Activated CD8-positive, alpha-beta T cell treated with anti-CD3 and anti-CD28 coated beads, Interleukin-2, amount 10 ng/mL, durations not matched to agents 7 days and 5 days (primary cell): Measurements from ENCODE around the gene GOLGA3. TPM values are rescaled to one million over a fixed set of nuclear protein-coding genes. Genes with fewer than 3 reads are reported as not detected.
"Not testable (repeated sequence)": the region's sequence is repeated elsewhere in the genome, so short reads cannot be mapped to it uniquely, and the experiment has no call there.

Experiments
- ATAC-seq: fragments of 150-1000 bp; cut with Tn5 transposase; one replicate; pipeline ENCODE4 v1.10.0; 2021; ENCODE audit warnings: moderate library complexity
- CTCF ChIA-PET: fragments of 350-600 bp; sonication (Branson Sonifier 250); formaldehyde crosslinking; loops from one replicate; lab custom pipeline; 2021; ENCODE audit warnings: antibody characterized with exemption; lab: Charles Lee
- POLR2A ChIA-PET: fragments of 350-600 bp; sonication (Branson Sonifier 250); formaldehyde crosslinking; loops from one replicate; lab custom pipeline; 2021; ENCODE audit warnings: antibody characterized with exemption; lab: Charles Lee
- DNase-seq: peaks from one replicate; pipeline ENCODE4 v3.0.0-alpha.2; 2020
- H3K27ac Mint-ChIP-seq: one replicate; pipeline ENCODE4 v1.8.0; 2021; ENCODE audit warnings: mild to moderate bottlenecking, mixed read lengths
- H3K27me3 Mint-ChIP-seq: one replicate; pipeline ENCODE4 v1.8.0; 2021; ENCODE audit warnings: low read depth, mixed read lengths
- H3K36me3 Mint-ChIP-seq: one replicate; pipeline ENCODE4 v1.8.0; 2021; ENCODE audit warnings: low read depth, mixed read lengths
- H3K4me1 Mint-ChIP-seq: one replicate; pipeline ENCODE4 v1.8.0; 2021; ENCODE audit warnings: low read depth, mixed read lengths
- H3K4me3 Mint-ChIP-seq: one replicate; pipeline ENCODE4 v1.8.0; 2021; ENCODE audit warnings: mild to moderate bottlenecking, mixed read lengths
- H3K9me3 Mint-ChIP-seq: one replicate; pipeline ENCODE4 v1.8.0; 2022; ENCODE audit warnings: mixed read lengths; ENCODE audit not compliant: insufficient read depth
- total RNA-seq, 2 experiments: library from RNA; stranded (reverse); gene quantifications; one replicate each; pipeline ENCODE4 v1.2.3, GENCODE V29; 2021

GOLGA3 gene
- total RNA-seq, 2 experiments from 2014 or later: 63.7 to 69.3 TPM

DNA sequence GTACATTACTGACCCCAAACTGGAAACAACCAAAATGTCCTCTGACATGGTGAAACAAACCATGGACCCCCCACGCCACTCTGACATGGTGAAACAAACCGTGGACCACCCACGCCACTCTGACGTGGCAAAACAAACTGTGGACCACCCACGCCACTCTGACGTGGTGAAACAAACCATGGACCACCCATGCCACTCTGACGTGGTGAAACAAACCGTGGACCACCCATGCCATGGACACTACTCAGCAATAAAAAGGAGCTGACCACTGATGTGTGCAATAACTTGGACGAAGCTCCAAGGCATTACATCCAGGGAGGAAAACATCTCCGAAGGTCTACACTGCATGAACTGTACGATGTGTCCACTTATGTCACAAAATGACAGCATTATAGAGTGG is 3.1 kb upstream of the GOLGA3 start:
- Mint-ChIP-seq H3K36me3 (peaks cover 63% of the 10 kb centered on the region), H3K9me3 (no peaks in the 10 kb centered on the region), H3K4me1 (peaks cover 61% of the 10 kb centered on the region), H3K27me3 (no peaks in the 10 kb centered on the region), H3K4me3 (no peak overlapping the region), H3K27ac (no peak overlapping the region)
- ATAC-seq (no peak), DNase-seq (no peak)
- POLR2A ChIA-PET: no interaction called here
- CTCF ChIA-PET: interaction anchor here (1.5 kb wide), 1 partner anchor 73 kb away, joined by 5 read pairs; no protein-coding TSS in a partner anchor

DNA sequence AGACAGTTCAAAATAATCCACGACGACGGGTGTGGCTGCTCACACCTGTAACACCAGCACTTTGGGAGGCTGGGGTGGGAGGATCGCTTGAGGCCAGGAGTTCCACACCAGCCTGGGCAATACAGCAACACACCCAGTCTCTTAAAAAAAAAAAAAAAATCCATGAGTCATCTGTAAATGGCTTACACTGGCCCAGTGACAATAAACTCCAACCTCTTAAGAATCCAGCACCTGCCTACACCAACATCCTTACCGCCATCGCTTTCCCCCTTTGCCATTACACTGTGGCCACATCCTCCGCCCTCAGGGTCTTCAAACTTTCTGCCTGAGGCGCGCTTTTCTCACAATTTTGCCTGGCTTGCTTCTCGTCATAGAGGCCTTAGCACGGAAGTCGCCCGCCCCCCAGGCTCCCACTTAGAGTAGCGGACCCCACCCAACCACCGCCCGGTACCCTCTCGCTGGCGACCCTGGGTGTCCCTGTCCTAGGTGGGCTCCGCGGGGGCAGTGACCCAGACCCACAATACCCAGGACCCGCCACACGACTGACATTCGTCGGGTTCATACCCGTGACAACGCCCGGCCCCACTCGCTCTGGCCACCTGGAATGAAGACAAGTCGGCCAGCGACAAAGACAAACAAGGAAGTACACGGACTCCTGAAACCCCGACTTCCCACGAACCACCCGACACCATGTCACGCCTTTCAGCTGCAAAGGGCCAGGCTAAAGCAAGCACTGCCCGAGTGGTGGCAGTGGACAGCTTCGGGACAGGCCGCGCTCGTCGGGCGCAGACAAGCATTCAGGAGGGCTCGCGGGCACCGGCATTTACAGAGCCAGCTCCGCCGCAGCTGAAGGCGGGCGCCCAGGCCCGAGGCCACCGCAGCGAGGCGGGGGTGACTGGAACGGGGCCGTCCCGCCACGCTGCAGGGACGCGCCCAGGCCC is 636 bp downstream of the GOLGA3 start:
- peak; percentile 56 for DNase-seq
- ATAC-seq: peak; percentile 36
- H3K4me1 Mint-ChIP-seq: peaks cover 51% of the 10 kb centered on the region
- no peaks in the 10 kb centered on the region for H3K9me3 Mint-ChIP-seq
- H3K4me3 Mint-ChIP-seq: peak overlapping the region; percentile 89
- peak overlapping the region; percentile 96 for H3K27ac Mint-ChIP-seq
- H3K36me3 Mint-ChIP-seq: peaks cover 64% of the 10 kb centered on the region
- CTCF ChIA-PET: interaction anchor here (1.3 to 2.2 kb wide), 3 partner anchors 15 to 76 kb away, joined by 4 to 15 read pairs (median 7); no protein-coding TSS in a partner anchor
- POLR2A ChIA-PET: interaction anchor here (0.6 to 1.3 kb wide), 5 partner anchors 47 to 120 kb away, joined by 3 to 7 read pairs (median 3); partner anchors contain the start of genes ANKLE2 and CHFR
- H3K27me3 Mint-ChIP-seq: no peaks in the 10 kb centered on the region

- no peaks in the 10 kb centered on the region for H3K9me3 Mint-ChIP-seq
- peak overlapping the region; percentile 12 for H3K4me3 Mint-ChIP-seq
- ChIA-PET CTCF (no interaction called here), POLR2A (no interaction called here)
- H3K4me1 Mint-ChIP-seq: peaks cover 52% of the 10 kb centered on the region
- H3K36me3 Mint-ChIP-seq: peaks cover 55% of the 10 kb centered on the region
- ATAC-seq (no peak), DNase-seq (no peak)
- no peak overlapping the region for H3K27ac Mint-ChIP-seq
- H3K27me3 Mint-ChIP-seq: no peaks in the 10 kb centered on the region
These were observed 2.8 kb downstream of the GOLGA3 start for GRCh38 chr12:132825861-132826260.

GRCh38 chr12:132825089-132825488 is 3.6 kb downstream of the GOLGA3 start:
- Mint-ChIP-seq H3K36me3 (peaks cover 60% of the 10 kb centered on the region), H3K27me3 (no peaks in the 10 kb centered on the region), H3K4me1 (peaks cover 52% of the 10 kb centered on the region), H3K27ac (no peak overlapping the region), H3K9me3 (no peaks in the 10 kb centered on the region), H3K4me3 (no peak overlapping the region)
- ChIA-PET POLR2A (no interaction called here), CTCF (no interaction called here)
- ATAC-seq (no peak), DNase-seq (no peak)

DNA sequence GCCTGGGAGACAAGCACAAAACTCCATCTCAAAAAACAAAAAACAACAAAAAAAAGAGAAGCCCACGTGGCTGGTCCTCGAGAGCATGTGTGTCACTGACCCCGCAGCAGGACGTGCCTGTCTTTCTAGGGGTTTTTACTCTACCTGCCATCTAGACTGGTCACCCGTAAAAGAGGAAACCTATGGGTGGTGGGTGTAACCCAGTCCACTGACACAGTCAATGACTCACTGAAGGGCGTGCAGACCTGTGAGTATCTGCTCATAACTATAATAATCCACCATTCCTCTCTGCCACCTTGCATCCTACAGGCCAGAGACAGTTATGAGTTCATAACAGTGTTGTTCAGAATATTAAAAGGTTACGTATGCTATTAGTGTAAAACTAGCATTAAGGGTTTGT is 4.6 kb downstream of the GOLGA3 start:
- no peaks in the 10 kb centered on the region for H3K27me3 Mint-ChIP-seq
- POLR2A ChIA-PET: no interaction called here
- H3K36me3 Mint-ChIP-seq: peaks cover 64% of the 10 kb centered on the region
- no peak overlapping the region for H3K27ac Mint-ChIP-seq
- no peak overlapping the region for H3K4me3 Mint-ChIP-seq
- DNase-seq (no peak), ATAC-seq (no peak)
- no peaks in the 10 kb centered on the region for H3K9me3 Mint-ChIP-seq
- CTCF ChIA-PET: no interaction called here
- peaks cover 53% of the 10 kb centered on the region for H3K4me1 Mint-ChIP-seq

GRCh38 chr12:132818562-132818961 is 10.1 kb downstream of the GOLGA3 start:
- Mint-ChIP-seq H3K4me1 (peaks cover 26% of the 10 kb centered on the region), H3K27me3 (no peaks in the 10 kb centered on the region), H3K9me3 (no peaks in the 10 kb centered on the region), H3K27ac (no peak overlapping the region), H3K36me3 (peaks cover 57% of the 10 kb centered on the region), H3K4me3 (no peak overlapping the region)
- ChIA-PET CTCF (no interaction called here), POLR2A (no interaction called here)
- DNase-seq (no peak), ATAC-seq (no peak)

DNA sequence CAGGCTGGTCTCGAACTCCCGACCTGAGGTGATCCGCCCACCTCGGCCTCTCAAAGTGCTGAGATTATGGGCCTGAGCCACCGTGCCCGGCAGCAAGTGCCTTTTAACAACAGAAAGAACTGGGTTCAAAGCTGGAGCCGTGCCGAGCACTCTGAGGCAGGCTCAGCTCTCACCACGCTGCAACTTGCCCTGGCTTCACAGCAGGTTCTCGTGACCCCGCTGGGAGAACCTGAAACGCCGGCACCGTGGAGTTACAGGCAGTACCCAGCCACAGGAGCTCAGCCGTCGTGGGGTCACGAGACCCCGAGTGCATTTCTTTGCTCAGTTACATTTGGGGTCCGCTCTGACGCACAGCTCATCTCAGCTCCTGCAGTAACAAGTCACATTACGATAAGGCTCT is 14.4 kb downstream of the GOLGA3 start:
- no peak overlapping the region for H3K27ac Mint-ChIP-seq
- DNase-seq (no peak), ATAC-seq (no peak)
- H3K4me1 Mint-ChIP-seq: peaks cover 32% of the 10 kb centered on the region
- no peaks in the 10 kb centered on the region for H3K9me3 Mint-ChIP-seq
- no peaks in the 10 kb centered on the region for H3K27me3 Mint-ChIP-seq
- POLR2A ChIA-PET: interaction anchor here (0.6 to 0.7 kb wide), 2 partner anchors 13 to 69 kb away, joined by 3 read pairs; no protein-coding TSS in a partner anchor
- CTCF ChIA-PET: no interaction called here
- H3K36me3 Mint-ChIP-seq: peaks cover 67% of the 10 kb centered on the region
- H3K4me3 Mint-ChIP-seq: no peak overlapping the region

GRCh38 chr12:132813443-132813842 is 15.2 kb downstream of the GOLGA3 start:
- CTCF ChIA-PET: interaction anchor here (1.5 kb wide), 1 partner anchor 15 kb away, joined by 4 read pairs; the partner anchor contains the start of gene GOLGA3
- ATAC-seq: no peak

GRCh38 chr12:132812631-132813305 is 15.9 kb downstream of the GOLGA3 start:
- H3K27me3 Mint-ChIP-seq: no peaks in the 10 kb centered on the region
- peak overlapping the region; percentile 6 for H3K27ac Mint-ChIP-seq
- no peaks in the 10 kb centered on the region for H3K9me3 Mint-ChIP-seq
- CTCF ChIA-PET: interaction anchor here (1.5 kb wide), 1 partner anchor 16 kb away, joined by 4 read pairs; the partner anchor contains the start of gene GOLGA3
- POLR2A ChIA-PET: no interaction called here
- H3K4me3 Mint-ChIP-seq: no peak overlapping the region
- DNase-seq (peak; percentile 72), ATAC-seq (peak; percentile 68)
- H3K36me3 Mint-ChIP-seq: peaks cover 68% of the 10 kb centered on the region
- peaks cover 32% of the 10 kb centered on the region for H3K4me1 Mint-ChIP-seq

More at GRCh38 chr12:132813443-132813842, 15.2 kb downstream of the GOLGA3 start:
- Mint-ChIP-seq H3K4me1 (peaks cover 31% of the 10 kb centered on the region), H3K36me3 (peaks cover 66% of the 10 kb centered on the region), H3K4me3 (no peak overlapping the region), H3K27ac (peak overlapping the region; percentile 6), H3K27me3 (no peaks in the 10 kb centered on the region), H3K9me3 (no peaks in the 10 kb centered on the region)
- DNase-seq: no peak
- POLR2A ChIA-PET: no interaction called here

GRCh38 chr12:132809391-132809790 is 19.3 kb downstream of the GOLGA3 start:
- H3K4me3 Mint-ChIP-seq, H3K27ac Mint-ChIP-seq, H3K27me3 Mint-ChIP-seq, H3K9me3 Mint-ChIP-seq, ATAC-seq, POLR2A ChIA-PET: not testable (repeated sequence)
- CTCF ChIA-PET: interaction anchor here (2.0 kb wide), 1 partner anchor 24 kb away, joined by 5 read pairs; no protein-coding TSS in a partner anchor
- Mint-ChIP-seq H3K4me1 (peaks cover 44% of the 10 kb centered on the region), H3K36me3 (peaks cover 74% of the 10 kb centered on the region)
- DNase-seq: peak; percentile 49

DNA sequence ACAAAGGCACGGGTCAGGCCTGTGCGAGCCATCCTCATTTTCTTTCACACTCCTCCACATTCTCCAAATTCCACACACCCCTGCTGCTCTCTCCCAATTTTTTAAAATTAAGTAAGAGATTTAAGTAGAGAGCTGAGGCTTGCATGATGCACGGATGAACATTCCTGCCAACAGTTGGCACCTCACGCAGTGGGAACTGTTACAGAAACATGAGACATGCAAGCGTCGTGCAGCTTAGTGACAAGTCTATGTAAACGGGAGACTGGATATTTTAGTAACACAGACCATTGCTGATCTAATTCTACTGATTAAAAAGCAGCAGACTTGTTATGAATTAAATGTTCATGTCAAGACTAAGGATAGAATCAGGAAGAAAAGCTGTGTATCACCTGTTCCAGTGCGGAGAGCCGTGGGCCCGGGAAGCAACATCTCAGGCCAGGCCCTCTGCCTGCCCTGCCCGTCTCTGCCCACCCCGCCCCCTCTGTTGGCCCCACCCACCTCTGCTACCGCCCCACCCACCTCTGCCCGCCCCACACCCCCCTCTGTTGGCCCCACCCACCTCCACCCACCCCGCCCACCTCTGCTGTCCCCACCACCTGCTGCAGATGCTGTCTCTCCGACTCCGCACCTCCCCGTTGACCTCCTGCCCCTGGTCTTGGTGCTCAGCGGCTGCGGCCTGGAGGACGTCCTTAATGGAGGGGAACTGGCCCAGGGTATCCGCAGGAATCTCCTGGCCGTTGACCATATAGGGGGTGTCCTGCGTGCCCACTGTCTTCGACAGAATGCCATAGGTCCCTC is 21.2 kb downstream of the GOLGA3 start:
- Mint-ChIP-seq H3K4me1 (peaks cover 29% of the 10 kb centered on the region), H3K4me3 (no peak overlapping the region), H3K9me3 (no peaks in the 10 kb centered on the region), H3K27me3 (no peaks in the 10 kb centered on the region), H3K27ac (no peak overlapping the region), H3K36me3 (peaks cover 75% of the 10 kb centered on the region)
- ChIA-PET CTCF (interaction anchor here (1.1 to 1.7 kb wide), 2 partner anchors 22 to 40 kb away, joined by 3 to 5 read pairs; partner anchors contain the start of gene GOLGA3), POLR2A (interaction anchor here (0.6 kb wide), 1 partner anchor 9 kb away, joined by 3 read pairs; no protein-coding TSS in a partner anchor)
- DNase-seq: no peak
- ATAC-seq: no peak
